Posterior vena cava (tissue), 2 donors: ENCODE results near the gene KLK3. TPM values are rescaled to one million over a fixed set of nuclear protein-coding genes. Genes with fewer than 3 reads are reported as not detected.
"Not testable (repeated sequence)": the region's sequence is repeated elsewhere in the genome, so short reads cannot be mapped to it uniquely, and the experiment has no call there.

Experiments used
- DNase-seq: peaks from one replicate; pipeline ENCODE4 v3.0.0-alpha.2; 2020; ENCODE audit warnings: low spot score
- intact Hi-C, 2 donors: fragments of 100-400 bp; cut with DNase I; formaldehyde crosslinking; loops; one replicate each; pipeline versions ENCODE4 v1.14.1 to v1.14.2; 2022 to 2023
- total RNA-seq, 2 donors: library from RNA; stranded (reverse); fragmentation: NEBNext Ultra II Directional; extraction: Animal tissue kit (Norgen Biotek cat#: 25700); gene quantifications; one replicate each; pipeline ENCODE4 v1.2.1, GENCODE V29; 2021
- donor health status: DM: yes; HTN: yes; CAD: no.
- donor health status: DM: yes; HTN: yes; CAD: no.

Gene KLK3
- total RNA-seq, 2 donors from 2014 or later: not detected

DNA sequence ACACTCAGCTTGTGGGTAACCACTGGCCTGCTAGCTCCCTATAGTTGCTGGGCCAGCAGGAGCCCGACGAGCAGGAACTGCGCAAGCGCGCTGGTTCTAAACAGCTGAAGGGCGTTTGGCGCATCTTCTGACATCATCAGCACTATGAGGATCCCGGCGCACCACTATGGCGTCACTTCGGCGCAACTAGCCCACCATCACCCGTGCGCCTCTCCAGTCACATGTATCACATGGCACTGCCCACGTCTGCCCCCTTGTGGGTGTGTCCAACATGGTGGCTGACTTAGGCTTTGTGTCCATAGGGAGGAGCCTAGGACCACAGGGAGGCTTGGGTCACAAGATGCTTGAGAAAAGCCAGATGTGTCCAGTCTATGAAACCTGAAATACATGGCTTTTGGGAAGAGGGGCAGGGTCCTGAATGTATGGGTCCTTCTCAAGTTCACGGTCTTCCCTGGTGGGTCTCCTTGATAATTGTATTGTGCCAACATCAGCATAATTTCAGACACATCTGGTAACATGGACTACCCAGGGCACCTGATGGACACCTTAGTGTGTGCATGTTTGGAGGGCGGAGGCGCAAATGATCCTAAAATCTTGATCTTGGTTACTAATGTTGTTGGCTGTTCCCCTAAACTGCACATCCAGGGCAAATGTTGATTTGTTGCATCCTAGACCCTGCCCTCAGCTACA, 38.5 kb downstream of the KLK3 start:
- DNase-seq: no peak
- intact Hi-C loops: no loop called here

GRCh38 chr19:50894478-50895356, 40.0 kb downstream of the KLK3 start:
- intact Hi-C loops: no loop called here
- DNase-seq: no peak

DNA sequence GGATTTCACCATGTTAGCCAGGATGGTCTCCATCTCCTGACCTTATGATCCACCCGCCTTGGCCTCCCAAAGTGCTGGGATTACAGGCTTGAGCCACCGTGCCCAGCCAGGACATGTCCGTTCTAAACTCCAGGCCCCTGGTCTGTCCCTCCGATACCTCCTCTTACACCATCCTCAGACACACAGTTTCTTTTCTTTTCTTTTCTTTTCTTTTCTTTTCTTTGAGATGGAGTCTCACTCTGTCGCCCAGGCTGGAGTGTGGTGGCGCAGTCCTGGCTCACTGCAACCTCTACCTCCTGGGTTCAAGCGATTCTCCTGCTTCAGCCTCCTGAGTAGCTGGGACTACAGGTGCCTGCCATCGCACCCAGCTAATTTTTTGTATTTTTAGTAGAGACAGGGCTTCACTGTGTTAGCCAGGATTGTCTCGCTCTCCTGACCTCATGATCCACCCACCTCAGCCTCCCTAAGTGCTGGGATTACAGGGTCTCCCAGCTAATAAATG, 41.4 kb downstream of the KLK3 start:
- DNase-seq, intact Hi-C loops: not testable (repeated sequence)

DNA sequence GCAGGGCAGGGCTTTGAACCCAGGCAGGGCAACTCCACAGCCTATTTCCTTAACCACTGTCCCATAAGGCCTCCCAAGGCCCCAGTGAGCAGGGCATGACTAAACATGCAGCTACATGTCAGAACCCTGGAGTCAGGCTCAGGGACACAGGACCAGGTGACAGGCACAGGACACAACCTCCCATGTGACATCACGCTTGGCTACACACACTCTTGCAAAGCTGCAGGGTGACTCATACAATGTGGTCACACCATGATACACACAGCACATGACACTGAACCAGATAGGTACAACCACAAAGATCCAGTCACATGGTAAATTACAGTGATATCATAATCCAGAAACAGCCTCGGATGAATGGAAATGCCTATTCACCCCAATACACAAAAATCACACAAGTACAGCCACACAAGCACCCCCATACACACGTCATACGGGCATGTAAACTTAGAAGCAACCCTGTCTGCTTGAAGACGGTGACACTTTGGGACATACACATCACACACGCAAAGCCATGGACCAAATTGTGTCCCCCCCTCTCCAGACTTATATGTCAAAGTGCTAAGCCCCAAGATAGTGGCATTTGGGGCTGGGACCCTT, 42.0 kb downstream of the KLK3 start:
- no peak for DNase-seq
- intact Hi-C loops: no loop called here

DNA sequence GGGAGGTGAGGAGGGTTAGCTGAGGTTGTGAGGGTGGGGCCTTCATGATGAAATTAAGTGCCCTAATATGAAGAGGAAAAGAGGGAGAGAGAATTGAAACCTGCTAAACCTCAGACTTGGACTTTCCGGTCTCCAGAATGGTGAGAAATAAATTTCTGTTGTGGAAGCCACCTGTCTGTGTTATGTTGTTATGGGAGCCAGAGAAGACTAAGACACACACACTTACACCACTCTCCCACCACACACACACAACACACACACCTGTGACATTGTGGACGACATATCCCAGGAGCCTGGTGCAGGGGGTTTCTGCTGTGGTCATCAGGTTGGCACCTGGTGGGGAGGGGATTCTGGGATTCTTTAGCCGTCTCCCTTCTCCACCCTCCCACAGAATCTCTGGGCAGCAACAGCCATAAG, 42.5 kb downstream of the KLK3 start:
- DNase-seq: no peak
- intact Hi-C loops: no loop called here

DNA sequence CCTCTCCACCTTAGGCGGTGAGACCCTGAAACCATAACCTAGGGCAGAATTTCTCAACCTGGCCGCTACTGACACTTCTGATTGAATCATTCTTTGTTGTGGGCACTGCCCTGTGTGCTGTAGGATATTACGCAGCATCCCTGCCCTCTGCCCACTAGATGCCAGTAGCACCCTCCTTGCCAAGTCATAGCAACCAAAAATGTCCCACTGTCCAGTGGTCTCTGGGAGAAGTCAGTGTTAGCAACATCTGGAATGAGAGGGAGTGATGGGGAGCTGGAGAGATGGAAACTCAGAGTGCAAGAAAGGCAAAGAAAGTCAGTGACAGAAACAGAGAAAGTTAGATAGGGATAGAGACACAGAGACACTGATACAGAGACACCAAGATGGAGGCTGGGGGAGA, 42.9 kb downstream of the KLK3 start:
- intact Hi-C loops: no loop called here
- DNase-seq: no peak

DNA sequence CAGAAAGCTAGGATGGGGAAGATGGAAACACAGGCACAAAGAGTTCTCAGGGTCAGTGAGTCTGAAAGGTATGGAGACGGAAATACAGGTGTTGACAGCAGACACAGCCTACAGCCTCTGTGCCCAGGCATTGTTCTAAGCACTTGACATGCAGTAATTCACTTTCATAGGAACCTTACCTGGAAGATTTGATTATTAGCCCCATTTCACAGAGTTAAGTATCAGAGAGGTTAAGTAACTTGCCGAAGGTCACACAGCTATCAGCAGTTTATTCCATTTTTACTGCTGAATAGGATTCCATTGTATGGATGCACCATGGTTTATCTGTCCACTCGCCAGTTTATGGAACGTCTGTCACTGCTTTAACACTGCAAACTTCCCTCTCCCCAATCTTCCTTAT, 43.3 kb downstream of the KLK3 start:
- intact Hi-C loops: no loop called here
- no peak for DNase-seq

DNA sequence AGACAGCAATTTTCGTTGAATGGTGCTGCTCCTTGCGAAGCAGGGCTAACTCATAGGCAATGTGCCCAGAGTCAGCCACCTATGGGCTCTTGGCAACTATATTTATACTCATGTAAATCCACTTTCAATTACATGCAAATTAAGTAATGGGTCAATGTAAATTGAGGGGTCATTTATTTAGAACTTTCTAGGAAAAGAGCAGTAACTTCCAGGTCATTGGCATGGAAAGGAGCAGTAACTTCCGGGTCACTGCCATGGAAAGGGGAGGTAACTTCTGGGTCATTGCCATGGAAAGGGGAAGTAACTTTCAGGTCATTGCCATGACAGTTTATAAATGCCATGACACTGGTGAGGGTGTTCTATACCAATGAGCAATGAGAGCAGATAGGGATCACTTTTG, 44.9 kb downstream of the KLK3 start:
- intact Hi-C loops: no loop called here
- DNase-seq: no peak

DNA sequence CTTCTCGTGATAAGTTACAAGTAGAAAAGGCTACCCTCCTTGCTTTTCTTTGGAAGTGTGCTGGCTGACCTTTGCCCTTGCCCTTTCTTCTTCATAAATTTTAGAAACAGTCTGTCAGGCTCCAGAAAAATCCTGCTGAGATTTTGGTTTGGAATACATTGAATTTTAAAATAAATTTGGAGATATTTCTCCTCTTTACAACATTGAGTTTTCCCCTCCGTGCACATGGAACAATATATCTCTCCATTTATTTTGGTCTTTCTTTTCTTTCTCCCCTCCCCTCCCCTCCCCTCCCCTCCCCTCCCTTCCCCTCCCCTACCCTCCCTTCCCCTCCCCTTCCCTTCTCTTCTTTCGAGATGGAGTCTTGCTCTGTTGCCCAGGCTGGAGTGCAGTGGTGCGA, 47.9 kb downstream of the KLK3 start:
- intact Hi-C loops: no loop called here
- no peak for DNase-seq

GRCh38 chr19:50906217-50906616, 51.5 kb downstream of the KLK3 start:
- no peak for DNase-seq
- intact Hi-C loops: no loop called here

DNA sequence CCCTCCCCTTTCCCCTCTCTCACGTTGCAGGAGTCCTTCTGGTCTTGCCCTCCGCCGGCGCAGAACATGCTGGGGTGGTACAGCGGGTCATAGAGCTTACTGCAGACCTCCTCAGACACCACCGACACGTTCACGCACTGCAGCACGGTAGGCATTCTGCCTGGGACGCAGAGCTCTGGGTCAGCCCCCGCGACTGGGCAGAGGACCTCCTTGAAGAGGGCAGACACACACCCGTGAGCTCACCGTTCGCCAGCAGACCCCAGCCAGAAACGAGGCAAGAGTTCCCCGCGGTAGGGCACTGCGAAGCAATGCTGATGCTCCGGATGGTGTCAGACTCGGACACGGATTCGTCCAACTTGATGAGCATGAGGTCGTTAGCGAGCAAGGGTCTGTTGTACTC, 53.6 kb downstream of the KLK3 start:
- intact Hi-C loops: no loop called here
- DNase-seq: no peak

DNA sequence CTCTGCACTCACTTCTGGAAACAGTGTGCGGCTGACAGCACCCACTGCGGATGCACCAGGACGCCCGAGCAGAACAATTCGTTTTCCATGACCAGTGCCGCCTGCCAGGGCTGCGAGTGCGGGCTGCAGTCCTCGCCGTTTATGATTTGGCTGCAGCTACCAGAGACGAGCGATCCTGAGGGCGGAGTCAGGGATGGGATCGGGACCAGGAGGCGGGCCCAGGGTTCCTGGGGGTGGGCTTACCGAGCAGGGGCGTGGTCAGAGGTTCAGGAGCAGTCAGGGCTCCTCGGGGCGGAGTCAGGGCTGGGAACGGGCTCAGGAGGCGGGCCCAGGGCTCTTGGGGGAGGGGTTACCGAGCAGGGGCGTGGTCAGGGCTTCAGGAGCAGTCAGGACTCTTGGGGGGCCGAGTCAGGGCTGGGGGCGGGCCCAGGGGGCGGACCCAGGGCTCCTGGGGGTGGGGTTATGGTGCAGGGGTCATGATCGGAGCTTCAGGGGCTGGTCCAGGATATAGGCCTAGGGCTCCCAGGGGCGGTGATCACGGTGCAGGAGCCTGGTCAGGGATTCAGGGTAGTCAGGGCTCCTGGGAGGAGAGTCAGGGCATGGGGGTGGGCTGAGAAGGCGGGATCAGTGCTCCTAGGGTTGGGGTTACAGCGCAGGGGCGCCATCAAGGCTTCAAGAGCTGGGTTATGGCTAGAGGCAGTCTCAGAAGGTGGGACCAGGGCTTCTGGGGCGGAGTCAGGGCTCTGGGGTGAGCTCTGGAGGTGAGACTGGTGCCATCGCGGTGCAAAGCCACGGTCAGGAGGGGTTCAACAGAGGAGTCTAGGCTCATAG, 54.7 kb downstream of the KLK3 start:
- DNase-seq: no peak
- intact Hi-C loops: no loop called here

Other genes starting within 250 kb of the KLK3 start
- under 1 TPM in 1 of 2 donors, not detected in 1; 0.74 TPM for gene SYT3, start 215.0 kb upstream of the KLK3 start, total RNA-seq
- gene C19orf81, start 205.5 kb upstream of the KLK3 start, total RNA-seq: under 1 TPM in 1 of 2 donors, not detected in 1; 0.57 TPM
- under 1 TPM; 0.19 to 0.37 TPM for gene SHANK1, start 135.1 kb upstream of the KLK3 start, total RNA-seq
- gene CLEC11A, start 131.6 kb upstream of the KLK3 start, total RNA-seq: 10 to 100 TPM in 1 of 2 donors, 1 to 10 TPM in 1; 8.5 to 12.5 TPM
- gene GPR32, start 84.5 kb upstream of the KLK3 start, total RNA-seq: not detected
- not detected for gene ACP4, start 64.5 kb upstream of the KLK3 start, total RNA-seq
- gene KLK1, start 31.1 kb upstream of the KLK3 start, total RNA-seq: under 1 TPM in 1 of 2 donors, not detected in 1; 0.67 TPM
- gene KLK15, start 21.3 kb upstream of the KLK3 start, total RNA-seq: not detected
- not detected for gene KLK2, start 18.5 kb downstream of the KLK3 start, total RNA-seq
- not detected for gene KLK4, start 56.5 kb downstream of the KLK3 start, total RNA-seq
- gene KLK5, start 98.1 kb downstream of the KLK3 start, total RNA-seq: not detected
- gene KLK6, start 114.7 kb downstream of the KLK3 start, total RNA-seq: not detected
- not detected for gene KLK7, start 129.0 kb downstream of the KLK3 start, total RNA-seq
- gene KLK8, start 146.7 kb downstream of the KLK3 start, total RNA-seq: not detected
- gene KLK10, start 164.8 kb downstream of the KLK3 start, total RNA-seq: not detected
- not detected for gene KLK11, start 171.7 kb downstream of the KLK3 start, total RNA-seq
- not detected for gene KLK12, start 180.1 kb downstream of the KLK3 start, total RNA-seq
- not detected for gene KLK13, start 210.2 kb downstream of the KLK3 start, total RNA-seq
- gene KLK14, start 228.0 kb downstream of the KLK3 start, total RNA-seq: not detected